AG04450 (cell line): ENCODE results near the gene SNCB. TPM values are rescaled to one million over a fixed set of nuclear protein-coding genes. Genes with fewer than 3 reads are reported as not detected.

Experiments
- CTCF ChIA-PET: fragments of 300-600, 350-600 bp; formaldehyde crosslinking; extraction: SDS; loops from one replicate; lab custom pipeline; 2022; ENCODE audit warnings: antibody characterized with exemption, inconsistent platforms; lab: Charles Lee
- POLR2A ChIA-PET: fragments of 350-600 bp; formaldehyde crosslinking; extraction: SDS; loops from one replicate; lab custom pipeline; 2021; ENCODE audit warnings: antibody characterized with exemption, inconsistent platforms; lab: Yijun Ruan, JAX
- DNase-seq: peaks from one replicate; pipeline ENCODE4 v3.0.0-alpha.2; 2011; ENCODE audit warnings: low read depth, low spot score
- H3K27ac ChIP-seq: one replicate; pipeline ENCODE4 v1.5.1; 2012; ENCODE audit warnings: low read depth, low read length, control low read depth
- H3K27me3 ChIP-seq: one replicate; pipeline ENCODE4 v1.6.0; 2012; ENCODE audit warnings: low read length; ENCODE audit not compliant: control insufficient read depth, insufficient read depth
- H3K4me3 ChIP-seq: 2 replicates; pipeline ENCODE4 v1.5.1; 2011; ENCODE audit warnings: mild to moderate bottlenecking, low read depth, low read length, control low read depth
- H3K9me3 ChIP-seq: 2 replicates; pipeline ENCODE4 v1.5.1; 2012; ENCODE audit warnings: low read length; ENCODE audit not compliant: control insufficient read depth, insufficient read depth
- CTCF ChIP-seq: IDR thresholded peaks from 2 replicates; pipeline ENCODE4 v1.5.1; 2011; ENCODE audit warnings: low read depth, low read length, control low read depth, inconsistent platforms
- polyA plus RNA-seq: library from polyadenylated mRNA; depleted of rRNA; stranded (reverse); fragments of >200 nt; gene quantifications from 2 replicates; pipeline ENCODE4 v1.2.3, GENCODE V29; 2011

Gene SNCB
- polyA plus RNA-seq, 1 experiment, result 0.17 TPM

GRCh38 chr5:176659512-176659839 is 29.1 kb upstream of the SNCB start:
- no peak overlapping the region for H3K27ac ChIP-seq
- peaks cover 11% of the 10 kb centered on the region for H3K27me3 ChIP-seq
- POLR2A ChIA-PET, result no interaction called here
- H3K9me3 ChIP-seq, result no peaks in the 10 kb centered on the region; the same call in 1 of the 2 replicates
- no peak for DNase-seq
- TF ChIP-seq CTCF, result no peak
- CTCF ChIA-PET, result interaction anchor here (1.1 to 5.6 kb wide), 11 partner anchors 10 to 452 kb away, joined by 3 to 112 read pairs (median 9); partner anchors contain the start of genes RNF44 and TSPAN17
- H3K4me3 ChIP-seq, result no peak overlapping the region

GRCh38 chr5:176658817-176659511 is 28.6 kb upstream of the SNCB start:
- DNase-seq, result no peak

GRCh38 chr5:176658007-176658599 is 27.8 kb upstream of the SNCB start:
- CTCF ChIA-PET, result interaction anchor here (0.6 to 5.6 kb wide), 18 partner anchors 10 to 929 kb away, joined by 3 to 66 read pairs (median 4); partner anchors contain the start of genes CLTB and TSPAN17
- peaks cover 2% of the 10 kb centered on the region for H3K27me3 ChIP-seq
- peak; percentile 89 for TF ChIP-seq CTCF

More at GRCh38 chr5:176658817-176659511, 28.6 kb upstream of the SNCB start:
- H3K9me3 ChIP-seq, result no peaks in the 10 kb centered on the region; the same call in 1 of the 2 replicates
- POLR2A ChIA-PET, result interaction anchor here (1.9 kb wide), 1 partner anchor 12 kb away, joined by 6 read pairs; the partner anchor contains the start of gene TSPAN17
- no peak overlapping the region for H3K27ac ChIP-seq
- TF ChIP-seq CTCF, result no peak
- CTCF ChIA-PET, result interaction anchor here (0.6 to 5.6 kb wide), 15 partner anchors 9 to 929 kb away, joined by 3 to 112 read pairs (median 4); partner anchors contain the start of genes CLTB and TSPAN17
- no peak overlapping the region for H3K4me3 ChIP-seq
- H3K27me3 ChIP-seq, result peaks cover 7% of the 10 kb centered on the region

GRCh38 chr5:176656467-176656990 is 26.2 kb upstream of the SNCB start:
- ChIA-PET CTCF (interaction anchor here (1.2 to 5.6 kb wide), 4 partner anchors 9 to 455 kb away, joined by 4 to 66 read pairs (median 6); partner anchors contain the start of gene TSPAN17), POLR2A (no interaction called here)
- H3K4me3 ChIP-seq, result no peak overlapping the region

More at GRCh38 chr5:176658007-176658599, 27.8 kb upstream of the SNCB start:
- Histone ChIP-seq H3K9me3 (no peaks in the 10 kb centered on the region; the same call in 1 of the 2 replicates), H3K27ac (no peak overlapping the region), H3K4me3 (no peak overlapping the region)
- DNase-seq, result peak; percentile 24
- POLR2A ChIA-PET, result interaction anchor here (1.9 kb wide), 1 partner anchor 11 kb away, joined by 6 read pairs; the partner anchor contains the start of gene TSPAN17

More at GRCh38 chr5:176656467-176656990, 26.2 kb upstream of the SNCB start:
- H3K27ac ChIP-seq, result no peak overlapping the region
- no peaks in the 10 kb centered on the region for H3K27me3 ChIP-seq
- no peaks in the 10 kb centered on the region; the same call in 1 of the 2 replicates for H3K9me3 ChIP-seq
- no peak for TF ChIP-seq CTCF
- no peak for DNase-seq
